ENCODE measurements around the gene USP6NL. TPM values are rescaled to one million over a fixed set of nuclear protein-coding genes. Genes with fewer than 3 reads are reported as not detected.
"Not testable (repeated sequence)": the region's sequence is repeated elsewhere in the genome, so short reads cannot be mapped to it uniquely, and the experiment has no call there.

The USP6NL gene
- total RNA-seq, 4 donors from 2014 or later, result 13.9 to 17.1 (median 15.8) TPM

DNA sequence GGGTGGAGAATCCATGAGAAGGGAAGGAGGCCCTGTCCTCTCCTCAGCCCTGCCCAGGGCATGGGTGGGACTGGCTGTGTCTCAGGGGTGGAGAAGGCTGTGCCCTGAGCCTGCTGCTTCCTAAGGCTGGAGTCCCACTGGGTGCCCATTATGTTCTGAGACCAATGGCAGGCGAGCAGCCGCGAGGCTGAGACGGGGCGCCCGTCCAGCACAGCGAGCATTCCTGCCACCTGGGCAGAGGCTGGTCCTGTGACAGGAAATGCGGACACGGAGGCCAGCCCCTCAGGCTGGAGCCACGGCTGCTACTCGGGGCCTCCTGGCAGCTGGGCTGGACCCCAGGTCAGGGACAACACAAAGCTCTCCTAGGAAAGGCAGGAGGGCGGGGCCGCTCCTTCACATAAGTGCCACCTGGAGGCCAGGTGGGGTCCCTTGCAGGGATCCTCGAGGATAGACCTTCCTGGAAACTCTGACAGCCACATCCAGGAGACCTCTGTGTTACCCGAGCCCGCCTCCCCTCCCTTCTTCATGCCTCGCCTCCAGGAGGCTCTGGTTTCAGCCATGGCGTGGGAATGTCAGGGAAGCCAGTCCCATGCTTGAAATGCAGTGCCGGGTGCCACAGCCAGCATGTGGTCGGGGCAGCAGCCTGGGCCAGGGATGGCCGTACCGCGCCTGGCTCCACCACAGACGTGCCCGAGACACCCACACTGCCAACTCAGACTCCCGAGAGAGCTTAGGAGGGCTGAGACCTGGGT lies 173.9 kb downstream of the USP6NL start:
- DNase-seq (ENCODE audit: low spot score) (no peak), ATAC-seq (ENCODE audit: low FRiP score) (no peak)
- TF ChIP-seq, protein P1, sequence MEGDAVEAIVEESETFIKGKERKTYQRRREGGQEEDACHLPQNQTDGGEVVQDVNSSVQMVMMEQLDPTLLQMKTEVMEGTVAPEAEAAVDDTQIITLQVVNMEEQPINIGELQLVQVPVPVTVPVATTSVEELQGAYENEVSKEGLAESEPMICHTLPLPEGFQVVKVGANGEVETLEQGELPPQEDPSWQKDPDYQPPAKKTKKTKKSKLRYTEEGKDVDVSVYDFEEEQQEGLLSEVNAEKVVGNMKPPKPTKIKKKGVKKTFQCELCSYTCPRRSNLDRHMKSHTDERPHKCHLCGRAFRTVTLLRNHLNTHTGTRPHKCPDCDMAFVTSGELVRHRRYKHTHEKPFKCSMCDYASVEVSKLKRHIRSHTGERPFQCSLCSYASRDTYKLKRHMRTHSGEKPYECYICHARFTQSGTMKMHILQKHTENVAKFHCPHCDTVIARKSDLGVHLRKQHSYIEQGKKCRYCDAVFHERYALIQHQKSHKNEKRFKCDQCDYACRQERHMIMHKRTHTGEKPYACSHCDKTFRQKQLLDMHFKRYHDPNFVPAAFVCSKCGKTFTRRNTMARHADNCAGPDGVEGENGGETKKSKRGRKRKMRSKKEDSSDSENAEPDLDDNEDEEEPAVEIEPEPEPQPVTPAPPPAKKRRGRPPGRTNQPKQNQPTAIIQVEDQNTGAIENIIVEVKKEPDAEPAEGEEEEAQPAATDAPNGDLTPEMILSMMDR (IDR thresholded peaks at IDR 0.05), result no peak

DNA sequence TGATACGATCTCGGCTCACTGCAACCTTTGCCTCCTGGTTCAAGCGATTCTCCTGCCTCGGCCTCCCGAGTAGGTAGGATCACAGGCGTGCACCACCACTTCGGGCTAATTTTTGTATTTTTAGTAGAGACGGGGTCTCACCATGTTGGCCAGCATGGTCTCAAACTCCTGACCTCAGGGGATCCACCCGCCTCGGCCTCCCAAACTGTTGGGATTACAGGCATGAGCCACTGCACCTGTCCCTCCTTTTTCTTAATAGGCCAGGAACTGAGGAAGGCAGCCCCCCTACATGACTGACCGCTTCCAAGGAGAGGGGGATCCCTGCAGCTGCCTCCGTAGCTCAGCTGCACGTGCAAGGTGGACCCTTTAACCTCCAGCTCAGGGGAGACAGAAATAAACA lies 175.0 kb downstream of the USP6NL start:
- not testable (repeated sequence) for ATAC-seq (ENCODE audit: low FRiP score); DNase-seq (ENCODE audit: low spot score)

DNA sequence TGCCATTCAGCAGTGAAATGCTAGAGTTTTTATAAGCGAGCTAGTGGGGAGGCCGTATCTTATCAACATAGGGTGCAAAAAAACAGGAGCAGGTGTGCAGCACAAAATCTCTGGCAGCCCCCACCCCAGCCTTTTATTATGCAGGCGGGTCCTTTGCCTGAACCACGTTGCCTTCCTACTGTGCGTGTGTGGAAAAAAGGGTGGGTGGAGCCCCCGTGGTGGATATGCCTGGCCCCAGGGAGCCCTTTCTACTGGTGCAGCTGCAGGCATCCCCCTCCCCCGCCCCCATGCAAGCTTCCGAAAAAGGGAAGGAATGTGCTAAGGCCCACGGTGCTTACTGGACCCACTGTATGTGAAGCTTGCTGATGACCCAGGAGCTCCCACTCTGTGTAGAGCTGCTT lies 175.9 kb downstream of the USP6NL start:
- DNase-seq (ENCODE audit: low spot score) (no peak), ATAC-seq (ENCODE audit: low FRiP score) (no peak)
- TF ChIP-seq, protein P1 (IDR thresholded peaks at IDR 0.05), result no peak

DNA sequence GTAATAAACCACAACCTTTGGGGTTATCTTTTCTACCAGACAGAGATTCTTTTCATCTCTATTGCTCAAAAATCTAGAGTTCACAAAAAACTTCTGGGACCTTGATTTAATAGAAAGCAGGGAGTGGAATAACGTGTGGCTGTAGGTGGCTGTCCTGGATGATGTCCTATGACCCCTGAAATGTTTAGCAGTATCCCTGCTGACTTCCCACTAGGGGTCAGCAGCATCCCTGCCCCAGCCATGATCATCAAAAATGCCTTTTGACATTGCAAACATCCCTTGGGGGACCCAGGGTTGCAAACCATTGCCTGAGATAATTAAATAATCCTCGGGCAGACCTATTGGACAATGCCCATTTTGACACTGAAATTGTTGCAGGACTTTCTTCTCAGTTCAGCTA lies 177.1 kb downstream of the USP6NL start:
- no peak for DNase-seq (ENCODE audit: low spot score)
- ATAC-seq (ENCODE audit: low FRiP score), result no peak
- TF ChIP-seq, protein P1 (IDR thresholded peaks at IDR 0.05), result no peak

DNA sequence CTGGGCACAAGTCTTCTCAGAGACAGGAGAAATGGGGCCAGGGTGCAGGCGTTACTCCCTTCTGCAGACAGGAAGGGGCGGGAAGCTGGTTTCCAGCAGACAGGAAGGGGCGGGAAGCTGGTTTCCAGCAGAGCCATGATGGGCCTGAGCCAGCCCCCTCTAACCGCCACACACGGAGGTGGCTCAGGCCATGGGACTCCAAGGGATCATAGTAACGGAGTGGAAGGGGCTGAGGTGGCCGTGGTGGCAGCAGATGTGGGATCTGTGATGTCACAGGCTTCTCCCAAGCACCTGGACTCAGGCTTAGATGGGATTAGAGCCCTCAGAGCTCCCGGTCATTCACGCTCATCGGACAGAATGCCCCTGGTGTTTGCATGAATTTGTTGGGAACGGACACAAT lies 177.8 kb downstream of the USP6NL start:
- TF ChIP-seq, protein P1 (IDR thresholded peaks at IDR 0.05), result no peak
- no peak for ATAC-seq (ENCODE audit: low FRiP score)
- DNase-seq (ENCODE audit: low spot score), result no peak

DNA sequence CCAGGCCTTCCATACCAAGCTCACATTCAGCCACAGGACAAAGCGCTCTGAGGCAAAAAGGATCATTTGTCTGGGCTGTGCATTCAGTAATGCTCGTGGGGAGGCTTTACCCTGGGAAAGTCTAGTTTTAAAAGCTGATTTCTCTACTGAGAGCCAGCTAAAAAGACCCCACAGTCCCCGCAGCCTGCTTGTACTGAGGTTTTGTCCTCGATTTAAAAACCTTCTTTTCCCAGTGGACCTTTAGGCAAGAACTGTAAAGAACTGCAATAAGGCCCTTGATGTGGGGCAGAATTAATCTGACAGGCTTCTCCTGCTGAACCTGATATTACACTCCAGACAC lies 180.3 kb downstream of the USP6NL start:
- TF ChIP-seq, protein P1 (IDR thresholded peaks at IDR 0.05), result no peak
- no peak for ATAC-seq (ENCODE audit: low FRiP score)
- no peak for DNase-seq (ENCODE audit: low spot score)

DNA sequence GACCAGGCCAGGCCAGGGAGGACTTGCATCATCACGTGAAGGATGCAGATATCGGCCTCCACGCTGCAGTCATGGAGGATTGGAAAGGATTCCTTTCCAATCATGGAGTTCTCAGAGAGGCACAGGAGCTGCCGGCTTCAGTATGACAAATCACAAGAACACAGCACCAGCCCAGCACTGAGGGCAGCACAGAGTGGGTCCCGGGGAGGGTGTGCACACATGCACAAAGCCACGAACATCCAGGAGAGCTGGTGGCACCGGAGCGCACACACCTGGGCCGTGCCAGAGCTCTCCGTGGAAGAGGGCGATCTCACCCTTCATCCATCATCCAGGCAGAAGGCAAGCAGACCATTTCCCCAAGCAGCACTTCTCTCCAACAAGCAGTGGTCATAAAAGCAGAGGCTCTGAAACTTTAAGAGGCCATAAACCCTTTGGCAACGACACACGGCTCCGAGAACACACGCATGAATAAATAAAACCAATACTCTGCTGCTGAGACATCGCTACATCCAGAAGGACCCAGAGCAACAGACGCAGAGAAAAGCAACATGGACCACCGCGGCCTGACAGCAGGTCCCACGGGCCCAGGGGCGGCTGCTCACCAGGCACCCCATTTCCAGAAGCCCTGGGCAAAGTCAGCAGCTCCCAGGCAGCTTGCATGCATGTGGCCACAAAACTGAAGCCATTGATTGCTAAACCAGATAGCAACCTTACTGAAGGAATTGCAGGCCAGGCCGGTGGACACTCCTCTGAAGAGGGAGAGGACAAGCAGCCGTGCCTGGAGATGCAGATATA lies 180.8 kb downstream of the USP6NL start:
- no peak for DNase-seq (ENCODE audit: low spot score)
- TF ChIP-seq, protein P1 (IDR thresholded peaks at IDR 0.05), result no peak
- no peak for ATAC-seq (ENCODE audit: low FRiP score)

Data from omental fat pad (tissue), 4 donors.